Erythroblast (primary cell): ENCODE data around the gene CUBN.

Experiments
- DNase-seq, 2 experiments: peaks; one replicate each; lab custom pipeline; 2025; lab: John Stamatoyannopoulos, UW
- GATA1 ChIP-seq: IDR thresholded peaks from 2 replicates; pipeline ENCODE4 v1.6.1; 2011; ENCODE audit warnings: low read depth, mild to moderate bottlenecking, control low read depth, low read length, moderate library complexity
- POLR2A ChIP-seq: IDR thresholded peaks from 2 replicates; pipeline ENCODE4 v1.6.1; 2011; ENCODE audit warnings: mild to moderate bottlenecking, low read length

The CUBN gene

GRCh38 chr10:17151716-17152115, 22.1 kb upstream of the CUBN start:
- DNase-seq, result no peak
- no peak for TF ChIP-seq GATA1
- no peak for TF ChIP-seq POLR2A

- DNase-seq, result no peak
- no peak for TF ChIP-seq POLR2A
- no peak for TF ChIP-seq GATA1
Observed at GRCh38 chr10:17147884-17148489, 18.4 kb upstream of the CUBN start.

GRCh38 chr10:17146892-17147291, 17.3 kb upstream of the CUBN start:
- no peak for DNase-seq
- TF ChIP-seq GATA1, result no peak
- no peak for TF ChIP-seq POLR2A

GRCh38 chr10:17145239-17145638, 15.6 kb upstream of the CUBN start:
- TF ChIP-seq GATA1 (no peak), POLR2A (no peak)
- no peak for DNase-seq

GRCh38 chr10:17144757-17145156, 15.1 kb upstream of the CUBN start:
- TF ChIP-seq POLR2A (no peak), GATA1 (no peak)
- no peak for DNase-seq

DNA sequence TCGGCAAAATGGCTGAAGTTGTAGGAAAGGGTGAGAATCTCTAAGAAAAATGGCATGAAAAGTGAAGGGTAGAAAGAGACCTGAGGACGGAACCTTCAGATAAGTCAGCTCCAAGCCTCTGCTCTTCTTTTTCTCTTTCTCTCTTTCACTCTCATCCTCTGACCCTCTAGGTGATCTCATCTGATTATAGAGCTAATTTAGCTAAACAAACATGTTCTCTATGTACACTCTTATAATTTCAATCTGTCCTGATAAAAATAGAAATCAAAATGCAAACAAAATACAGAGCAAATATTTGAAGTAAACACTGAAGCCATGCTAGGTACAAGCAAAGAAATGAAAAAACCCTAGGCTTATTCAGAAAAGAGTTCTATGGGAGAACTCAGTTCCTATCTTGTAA, 14.4 kb upstream of the CUBN start:
- TF ChIP-seq GATA1 (no peak), POLR2A (no peak)
- no peak for DNase-seq

DNA sequence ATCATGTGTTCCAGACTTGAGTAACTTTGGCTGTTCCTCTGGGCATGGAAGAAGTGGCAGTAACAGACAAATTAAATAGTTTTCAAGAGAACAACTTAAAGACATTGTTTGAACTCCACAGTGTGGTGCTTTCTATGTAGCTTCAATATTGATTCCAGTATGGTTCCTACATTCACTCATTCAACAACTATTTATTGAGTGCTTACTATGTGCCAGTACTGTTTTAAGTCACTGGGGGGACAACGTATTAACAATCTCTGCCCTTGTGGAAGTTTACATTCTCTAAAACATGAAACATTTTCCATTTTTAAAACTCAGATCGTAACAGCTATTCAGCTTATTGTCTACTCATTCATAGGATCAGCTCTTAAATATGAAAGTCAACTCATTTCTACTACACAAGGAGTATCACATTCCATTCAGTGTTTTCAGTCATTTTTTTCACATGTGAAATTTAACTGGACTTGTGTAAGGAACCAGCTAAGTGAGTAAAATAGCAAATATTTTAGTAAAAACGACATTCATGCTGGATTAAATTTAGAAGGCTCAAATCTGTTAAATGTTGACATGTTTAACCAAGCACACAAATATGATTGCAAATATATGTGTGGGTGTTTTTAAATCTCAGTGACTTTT, 13.6 kb upstream of the CUBN start:
- TF ChIP-seq POLR2A (no peak), GATA1 (no peak)
- DNase-seq, result no peak

DNA sequence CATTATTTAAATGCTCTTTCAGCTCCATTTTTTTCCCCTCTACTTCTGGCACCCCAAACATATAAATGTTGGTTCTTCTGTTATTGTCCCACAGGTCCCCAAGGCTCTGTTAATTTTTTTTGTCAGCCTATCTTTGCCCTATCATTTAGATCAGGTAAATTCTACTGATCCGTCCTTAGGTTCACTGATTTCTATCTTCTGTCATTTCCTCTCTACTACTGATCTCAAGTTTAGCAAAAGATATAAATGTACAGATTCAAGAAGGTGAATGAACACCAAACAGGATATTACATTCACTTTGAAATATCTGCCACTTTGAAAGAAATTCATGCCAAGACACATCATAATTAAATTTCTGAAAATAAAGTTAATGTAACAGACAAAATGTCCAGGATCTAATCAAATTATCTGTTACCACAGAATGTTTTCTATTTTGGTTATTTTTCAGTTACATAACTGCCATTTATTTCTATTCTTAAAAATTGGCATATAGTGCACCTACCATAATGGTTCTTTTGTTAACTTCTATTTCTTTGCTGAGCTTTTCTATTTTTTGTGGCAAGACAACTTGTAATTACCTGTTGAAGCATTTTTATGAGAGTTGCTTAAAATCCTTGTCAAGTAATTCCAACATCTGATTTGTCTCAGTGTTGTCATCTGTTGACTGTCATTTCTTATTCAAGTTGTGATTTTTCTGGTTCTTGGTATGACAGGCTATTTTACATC, 12.1 kb upstream of the CUBN start:
- DNase-seq, result no peak
- TF ChIP-seq GATA1, result no peak
- TF ChIP-seq POLR2A, result no peak

- no peak for DNase-seq
- no peak for TF ChIP-seq POLR2A
- no peak for TF ChIP-seq GATA1
Observed at GRCh38 chr10:17140386-17140761, 10.8 kb upstream of the CUBN start.

GRCh38 chr10:17138460-17139042, 8.9 kb upstream of the CUBN start:
- no peak for DNase-seq
- TF ChIP-seq GATA1, result no peak
- no peak for TF ChIP-seq POLR2A

- no peak for DNase-seq
- TF ChIP-seq POLR2A (no peak), GATA1 (no peak)
Observed at GRCh38 chr10:17134737-17135260, 5.2 kb upstream of the CUBN start.

DNA sequence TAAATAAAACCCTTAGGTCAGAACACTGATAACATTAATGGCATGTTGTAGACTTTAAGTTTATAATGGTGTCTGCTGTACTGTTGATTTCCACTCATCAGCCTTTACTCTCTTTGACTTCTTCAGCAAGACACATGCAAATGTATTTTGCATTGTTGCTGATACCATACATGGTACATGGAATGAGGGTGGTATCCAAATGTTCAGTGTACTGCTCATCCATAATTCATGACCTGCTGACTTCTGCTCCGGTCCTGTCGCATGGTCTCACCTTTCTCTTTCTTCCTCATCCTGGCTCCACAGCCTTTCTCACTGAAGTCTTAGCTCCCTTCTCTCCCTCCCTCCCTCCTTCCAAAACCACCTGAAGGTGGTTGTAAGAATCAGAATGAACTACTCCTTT, 4.7 kb upstream of the CUBN start:
- no peak for TF ChIP-seq GATA1
- TF ChIP-seq POLR2A, result no peak
- DNase-seq, result no peak

- no peak for DNase-seq
- TF ChIP-seq POLR2A, result no peak
- no peak for TF ChIP-seq GATA1
Observed at GRCh38 chr10:17128261-17128660, 1.4 kb downstream of the CUBN start.

DNA sequence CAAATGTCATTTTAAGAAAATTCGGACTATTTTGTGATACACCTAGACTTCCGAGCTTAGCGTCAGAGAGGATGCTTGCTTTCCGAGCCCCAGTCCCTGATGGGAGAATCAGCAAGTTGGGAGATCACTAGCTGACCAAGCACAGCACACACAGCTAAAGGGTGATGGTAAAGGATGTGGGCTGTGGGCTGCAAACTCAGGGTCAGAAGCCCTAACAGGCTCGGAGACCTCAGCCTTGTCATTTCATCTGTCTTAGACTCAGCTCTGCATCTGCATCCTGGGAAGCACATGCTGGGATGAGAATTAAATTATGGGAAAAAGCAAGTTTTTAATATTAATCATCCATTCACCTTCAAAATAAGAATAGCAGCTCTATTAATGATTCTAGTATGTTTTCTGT, 3.3 kb downstream of the CUBN start:
- TF ChIP-seq GATA1 (no peak), POLR2A (no peak)
- no peak for DNase-seq
